HG02759 (cell line): ENCODE results near the gene MROH2A.

Experiments
- ATAC-seq: cut with Tn5 transposase; IDR thresholded peaks from one replicate; pipeline ENCODE4 v1.9.1; 2021; ENCODE audit warnings: mild to moderate bottlenecking, moderate library complexity; ENCODE audit not compliant: unreplicated experiment

MROH2A gene

GRCh38 chr2:233761040-233761769, 16.9 kb upstream of the MROH2A start:
- no peak for ATAC-seq

GRCh38 chr2:233764264-233764663, 13.9 kb upstream of the MROH2A start:
- no peak for ATAC-seq

- no peak for ATAC-seq
These were observed 13.4 kb upstream of the MROH2A start for GRCh38 chr2:233764761-233765160.

- no peak for ATAC-seq
These were observed 11.7 kb upstream of the MROH2A start for GRCh38 chr2:233766416-233766815.

GRCh38 chr2:233768076-233768475, 10.1 kb upstream of the MROH2A start:
- ATAC-seq: no peak

GRCh38 chr2:233769260-233769659, 8.9 kb upstream of the MROH2A start:
- no peak for ATAC-seq

GRCh38 chr2:233772153-233772552, 6.0 kb upstream of the MROH2A start:
- ATAC-seq: no peak

- no peak for ATAC-seq
These were observed 5.5 kb upstream of the MROH2A start for GRCh38 chr2:233772583-233772982.

GRCh38 chr2:233773854-233774253, 4.3 kb upstream of the MROH2A start:
- no peak for ATAC-seq

GRCh38 chr2:233775414-233775813, 2.7 kb upstream of the MROH2A start:
- no peak for ATAC-seq

GRCh38 chr2:233779722-233780121, 1.6 kb downstream of the MROH2A start:
- no peak for ATAC-seq

GRCh38 chr2:233780771-233781170, 2.6 kb downstream of the MROH2A start:
- ATAC-seq: no peak

GRCh38 chr2:233789554-233789953, 11.4 kb downstream of the MROH2A start:
- ATAC-seq: no peak

GRCh38 chr2:233791151-233791882, 13.2 kb downstream of the MROH2A start:
- ATAC-seq: no peak

- ATAC-seq: no peak
These were observed 13.8 kb downstream of the MROH2A start for GRCh38 chr2:233791883-233792329.

- no peak for ATAC-seq
These were observed 14.6 kb downstream of the MROH2A start for GRCh38 chr2:233792720-233793119.

- ATAC-seq: no peak
These were observed 15.5 kb downstream of the MROH2A start for GRCh38 chr2:233793465-233794127.

GRCh38 chr2:233794128-233794658, 16.1 kb downstream of the MROH2A start:
- ATAC-seq: no peak

- ATAC-seq: no peak
These were observed 17.6 kb downstream of the MROH2A start for GRCh38 chr2:233795735-233796171.

- no peak for ATAC-seq
These were observed 18.1 kb downstream of the MROH2A start for GRCh38 chr2:233796254-233796653.

- ATAC-seq: no peak
These were observed 20.4 kb downstream of the MROH2A start for GRCh38 chr2:233798335-233799086.
